Measurements from ENCODE around the gene OR5H1.

- TF ChIP-seq, protein P1, sequence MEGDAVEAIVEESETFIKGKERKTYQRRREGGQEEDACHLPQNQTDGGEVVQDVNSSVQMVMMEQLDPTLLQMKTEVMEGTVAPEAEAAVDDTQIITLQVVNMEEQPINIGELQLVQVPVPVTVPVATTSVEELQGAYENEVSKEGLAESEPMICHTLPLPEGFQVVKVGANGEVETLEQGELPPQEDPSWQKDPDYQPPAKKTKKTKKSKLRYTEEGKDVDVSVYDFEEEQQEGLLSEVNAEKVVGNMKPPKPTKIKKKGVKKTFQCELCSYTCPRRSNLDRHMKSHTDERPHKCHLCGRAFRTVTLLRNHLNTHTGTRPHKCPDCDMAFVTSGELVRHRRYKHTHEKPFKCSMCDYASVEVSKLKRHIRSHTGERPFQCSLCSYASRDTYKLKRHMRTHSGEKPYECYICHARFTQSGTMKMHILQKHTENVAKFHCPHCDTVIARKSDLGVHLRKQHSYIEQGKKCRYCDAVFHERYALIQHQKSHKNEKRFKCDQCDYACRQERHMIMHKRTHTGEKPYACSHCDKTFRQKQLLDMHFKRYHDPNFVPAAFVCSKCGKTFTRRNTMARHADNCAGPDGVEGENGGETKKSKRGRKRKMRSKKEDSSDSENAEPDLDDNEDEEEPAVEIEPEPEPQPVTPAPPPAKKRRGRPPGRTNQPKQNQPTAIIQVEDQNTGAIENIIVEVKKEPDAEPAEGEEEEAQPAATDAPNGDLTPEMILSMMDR (tag by site-specific recombination; IDR thresholded peaks at IDR 0.05): no peak
- no peak for TF ChIP-seq ZNF140 (tag by site-specific recombination; IDR thresholded peaks at IDR 0.05)
- no peak for TF ChIP-seq ATF2 (tag by site-specific recombination; IDR thresholded peaks at IDR 0.05; ENCODE audit: low read depth)
- TF ChIP-seq ZNF776 (tag by site-specific recombination; IDR thresholded peaks at IDR 0.05; ENCODE audit: borderline replicate concordance): no peak
- no peak for TF ChIP-seq ZNF202 (tag by site-specific recombination; IDR thresholded peaks at IDR 0.05; ENCODE audit: borderline replicate concordance)
- TF ChIP-seq WT1 (tag by site-specific recombination; IDR thresholded peaks at IDR 0.05): no peak
- no peak for TF ChIP-seq ZNF654 (tag by site-specific recombination; IDR thresholded peaks at IDR 0.05; ENCODE audit: low read depth)
- TF ChIP-seq ZNF423 (tag by site-specific recombination; IDR thresholded peaks at IDR 0.05): no peak
Observed at GRCh38 chr3:98172621-98173020, 42.1 kb downstream of the OR5H1 start.
